K562 (cell line): ENCODE data around the gene C4BPB. TPM values are rescaled to one million over a fixed set of nuclear protein-coding genes. Genes with fewer than 3 reads are reported as not detected.

Experiments used
- BRD9 ChIP-seq: fragments of 450-650 bp; IDR thresholded peaks from 2 replicates; pipeline ENCODE4 v1.6.1; 2018; ENCODE audit warnings: low read depth; ENCODE audit not compliant: partially characterized antibody
- CBX3 ChIP-seq, 2 experiments: IDR thresholded peaks; 1 replicate in 1 of 2; 2 replicates in 1 of 2; pipeline ENCODE4 v1.6.1; 2012; ENCODE audit warnings: inconsistent platforms in 2 of 2, low read length in 2 of 2, borderline replicate concordance in 1 of 2, control low read depth in 1 of 2
- CCAR2 ChIP-seq: fragments of 200-400 bp; formaldehyde crosslinking; IDR thresholded peaks from 2 replicates; pipeline ENCODE4 v1.6.1; 2017; ENCODE audit warnings: mild to moderate bottlenecking, low read depth, low read length
- HDAC2 ChIP-seq: fragments of 450-650 bp; IDR thresholded peaks from 2 replicates; pipeline ENCODE4 v1.6.1; 2016; ENCODE audit warnings: mild to moderate bottlenecking
- LARP7 ChIP-seq: fragments of 450-650 bp; IDR thresholded peaks from 2 replicates; pipeline ENCODE4 v1.6.1; 2016
- MCM5 ChIP-seq: fragments of 450-650 bp; IDR thresholded peaks from 2 replicates; pipeline ENCODE4 v1.6.1; 2016; ENCODE audit warnings: low read depth
- MECOM ChIP-seq: fragments of 250-450 bp; sonication (Bioruptor Pico); IDR thresholded peaks from 2 replicates; pipeline ENCODE4 v1.8.0; 2022; ENCODE audit warnings: inconsistent platforms
- SETDB1 ChIP-seq: IDR thresholded peaks from one replicate; pipeline ENCODE4 v1.6.1; 2012; ENCODE audit warnings: low read length, control low read depth, inconsistent platforms
- SMAD4 ChIP-seq: fragments of 250-450 bp; sonication (Bioruptor Pico); conservative IDR thresholded peaks from 2 replicates; pipeline ENCODE4 v1.8.0; 2021; ENCODE audit warnings: inconsistent platforms, mild to moderate bottlenecking, moderate library complexity
- TFAM ChIP-seq: fragments of 250-450 bp; sonication (Bioruptor Pico); conservative IDR thresholded peaks from 2 replicates; pipeline ENCODE4 v1.5.0; 2021; ENCODE audit warnings: mild to moderate bottlenecking, moderate library complexity
- TRIM24 ChIP-seq, 2 experiments: fragments of 450-650 bp; IDR thresholded peaks; 2 replicates each; pipeline ENCODE4 v1.6.1; 2016
- U2AF1 ChIP-seq: fragments of 200-400 bp; formaldehyde crosslinking; optimal IDR thresholded peaks from 2 replicates; pipeline ENCODE3; 2017; ENCODE audit warnings: mild to moderate bottlenecking, low read depth, low read length, moderate library complexity
- ZEB2 ChIP-seq: fragments of 450-650 bp; IDR thresholded peaks from 2 replicates; pipeline ENCODE4 v1.6.1; 2016
- ZKSCAN8 ChIP-seq: fragments of 200-800 bp; sonication (Bioruptor generic); IDR thresholded peaks from 2 replicates; pipeline ENCODE4 v1.6.1; 2016; ENCODE audit warnings: missing genetic modification characterization, missing compliant biosample characterization
- ZNF12 ChIP-seq: sonication (generic); formaldehyde crosslinking; IDR thresholded peaks from 2 replicates; pipeline ENCODE4 v1.4.0; 2020; ENCODE audit warnings: mild to moderate bottlenecking, missing genetic modification reagents
- polyA plus RNA-seq, 8 experiments: library from polyadenylated mRNA; depleted of rRNA in 4 of 8; stranded (reverse) in 5 of 8; unstranded in 3 of 8; fragments of >200 nt; fragmentation: Nextera tagmentation in 2 of 8; fragmentation: Illumina TruSeq in 1 of 8; extraction: Ambion mirVana in 2 of 8; extraction: Trizol in 1 of 8; gene quantifications; 2 replicates each; pipeline versions ENCODE4 v1.2.1 to v1.2.3, GENCODE V29; 2011 to 2014; ENCODE audit warnings: inconsistent platforms in 1 of 8, missing spikeins in 1 of 8
- total RNA-seq, 7 experiments: library from RNA; depleted of rRNA in 6 of 7; stranded (reverse); fragments of >200 nt in 6 of 7; fragmentation: Illumina TruSeq in 2 of 7; extraction: Trizol in 2 of 7; gene quantifications; 2 replicates each; pipeline versions ENCODE4 v1.2.1 to v1.2.3, GENCODE V29; 2011 to 2021; ENCODE audit warnings: low replicate concordance in 1 of 7
- TF ChIP-seq, protein P1 (sequence below): fragments of 450-650 bp; IDR thresholded peaks from 2 replicates; pipeline ENCODE4 v1.6.1; 2016; ENCODE audit warnings: low read depth, mild to moderate bottlenecking, moderate library complexity
- TF ChIP-seq, protein P2 (sequence below): fragments of 450-650 bp; IDR thresholded peaks from one replicate; pipeline ENCODE4 v1.6.1; 2018; ENCODE audit warnings: mild to moderate bottlenecking, moderate library complexity; ENCODE audit not compliant: partially characterized antibody
- TF ChIP-seq, protein P3 (sequence below): fragments of 450-650 bp; IDR thresholded peaks from 2 replicates; pipeline ENCODE4 v1.6.1; 2016; ENCODE audit warnings: borderline replicate concordance
- TF ChIP-seq, protein P4 (sequence below): fragments of 450-650 bp; formaldehyde crosslinking; IDR thresholded peaks from 2 replicates; pipeline ENCODE4 v1.4.0; 2020; ENCODE audit warnings: mild to moderate bottlenecking, moderate library complexity
- TF ChIP-seq, protein P5 (sequence below): fragments of 250-450 bp; sonication (Bioruptor Pico); IDR thresholded peaks from 2 replicates; pipeline ENCODE4 v1.4.0; 2020; ENCODE audit warnings: mild to moderate bottlenecking, moderate library complexity
- TF ChIP-seq, protein P6 (sequence below): fragments of 250-450 bp; sonication (Bioruptor Pico); IDR thresholded peaks from 2 replicates; pipeline ENCODE4 v1.8.0; 2021; ENCODE audit warnings: borderline replicate concordance, mild to moderate bottlenecking, moderate library complexity; ENCODE audit not compliant: poor library complexity, severe bottlenecking

The C4BPB gene
- total and polyA plus RNA-seq, 9 of the 15 experiments (the other 6 are each of a cell fraction or from before 2014, with no cell fraction given) = not detected

DNA sequence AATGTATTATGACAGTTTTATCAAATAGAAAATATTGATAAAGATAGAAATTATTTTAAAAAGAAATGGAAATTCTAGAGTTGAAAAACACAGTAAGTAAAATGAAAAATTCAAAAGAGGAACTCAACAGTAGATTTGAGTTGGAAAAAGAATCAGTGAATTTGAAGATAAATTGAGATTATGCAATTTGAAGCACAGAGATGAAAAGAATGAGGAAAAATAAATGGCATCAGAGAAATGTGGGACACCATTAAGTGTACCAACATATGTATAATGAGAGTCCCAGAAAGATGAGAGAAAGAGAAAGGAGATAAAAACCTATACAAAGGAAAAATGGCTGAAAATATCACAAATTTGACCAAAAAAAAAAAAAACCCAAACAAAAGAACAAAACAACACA lies 40.4 kb downstream of the C4BPB start (continued):
- TF ChIP-seq, protein P1, sequence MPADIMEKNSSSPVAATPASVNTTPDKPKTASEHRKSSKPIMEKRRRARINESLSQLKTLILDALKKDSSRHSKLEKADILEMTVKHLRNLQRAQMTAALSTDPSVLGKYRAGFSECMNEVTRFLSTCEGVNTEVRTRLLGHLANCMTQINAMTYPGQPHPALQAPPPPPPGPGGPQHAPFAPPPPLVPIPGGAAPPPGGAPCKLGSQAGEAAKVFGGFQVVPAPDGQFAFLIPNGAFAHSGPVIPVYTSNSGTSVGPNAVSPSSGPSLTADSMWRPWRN = no peak
- TF ChIP-seq ZKSCAN8 (CRISPR knock-in tag) (0 out of 2 replicates have a peak, but pooled peaks have one; percentile 32), CCAR2 (no peak), HDAC2 (no peak), SETDB1 (no peak), U2AF1 (no peak), ZEB2 (peak; percentile 78), TRIM24 (IDR thresholded peaks at IDR 0.05) (peak; percentile 54 to 83; a peak in 3 of 4 replicates), TFAM (no peak), BRD9 (peak; percentile 76), LARP7 (0 out of 2 replicates have a peak, but pooled peaks have one; percentile 50), MCM5 (no peak), CBX3 (IDR thresholded peaks at IDR 0.05; ENCODE audit: borderline replicate concordance in 1 of 2, low read length in 2 of 2) (peak in 1 of 2 experiments; percentile 89; a peak in 2 of 3 replicates), MECOM (0 out of 2 replicates have a peak, but pooled peaks have one; percentile 26), ZNF12 (CRISPR knock-in tag) (no peak), SMAD4 (CRISPR knock-in tag) (no peak)
- TF ChIP-seq, protein P2, sequence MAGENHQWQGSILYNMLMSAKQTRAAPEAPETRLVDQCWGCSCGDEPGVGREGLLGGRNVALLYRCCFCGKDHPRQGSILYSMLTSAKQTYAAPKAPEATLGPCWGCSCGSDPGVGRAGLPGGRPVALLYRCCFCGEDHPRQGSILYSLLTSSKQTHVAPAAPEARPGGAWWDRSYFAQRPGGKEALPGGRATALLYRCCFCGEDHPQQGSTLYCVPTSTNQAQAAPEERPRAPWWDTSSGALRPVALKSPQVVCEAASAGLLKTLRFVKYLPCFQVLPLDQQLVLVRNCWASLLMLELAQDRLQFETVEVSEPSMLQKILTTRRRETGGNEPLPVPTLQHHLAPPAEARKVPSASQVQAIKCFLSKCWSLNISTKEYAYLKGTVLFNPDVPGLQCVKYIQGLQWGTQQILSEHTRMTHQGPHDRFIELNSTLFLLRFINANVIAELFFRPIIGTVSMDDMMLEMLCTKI = no peak
- TF ChIP-seq, protein P3, sequence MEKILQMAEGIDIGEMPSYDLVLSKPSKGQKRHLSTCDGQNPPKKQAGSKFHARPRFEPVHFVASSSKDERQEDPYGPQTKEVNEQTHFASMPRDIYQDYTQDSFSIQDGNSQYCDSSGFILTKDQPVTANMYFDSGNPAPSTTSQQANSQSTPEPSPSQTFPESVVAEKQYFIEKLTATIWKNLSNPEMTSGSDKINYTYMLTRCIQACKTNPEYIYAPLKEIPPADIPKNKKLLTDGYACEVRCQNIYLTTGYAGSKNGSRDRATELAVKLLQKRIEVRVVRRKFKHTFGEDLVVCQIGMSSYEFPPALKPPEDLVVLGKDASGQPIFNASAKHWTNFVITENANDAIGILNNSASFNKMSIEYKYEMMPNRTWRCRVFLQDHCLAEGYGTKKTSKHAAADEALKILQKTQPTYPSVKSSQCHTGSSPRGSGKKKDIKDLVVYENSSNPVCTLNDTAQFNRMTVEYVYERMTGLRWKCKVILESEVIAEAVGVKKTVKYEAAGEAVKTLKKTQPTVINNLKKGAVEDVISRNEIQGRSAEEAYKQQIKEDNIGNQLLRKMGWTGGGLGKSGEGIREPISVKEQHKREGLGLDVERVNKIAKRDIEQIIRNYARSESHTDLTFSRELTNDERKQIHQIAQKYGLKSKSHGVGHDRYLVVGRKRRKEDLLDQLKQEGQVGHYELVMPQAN = no peak
- TF ChIP-seq, protein P4, sequence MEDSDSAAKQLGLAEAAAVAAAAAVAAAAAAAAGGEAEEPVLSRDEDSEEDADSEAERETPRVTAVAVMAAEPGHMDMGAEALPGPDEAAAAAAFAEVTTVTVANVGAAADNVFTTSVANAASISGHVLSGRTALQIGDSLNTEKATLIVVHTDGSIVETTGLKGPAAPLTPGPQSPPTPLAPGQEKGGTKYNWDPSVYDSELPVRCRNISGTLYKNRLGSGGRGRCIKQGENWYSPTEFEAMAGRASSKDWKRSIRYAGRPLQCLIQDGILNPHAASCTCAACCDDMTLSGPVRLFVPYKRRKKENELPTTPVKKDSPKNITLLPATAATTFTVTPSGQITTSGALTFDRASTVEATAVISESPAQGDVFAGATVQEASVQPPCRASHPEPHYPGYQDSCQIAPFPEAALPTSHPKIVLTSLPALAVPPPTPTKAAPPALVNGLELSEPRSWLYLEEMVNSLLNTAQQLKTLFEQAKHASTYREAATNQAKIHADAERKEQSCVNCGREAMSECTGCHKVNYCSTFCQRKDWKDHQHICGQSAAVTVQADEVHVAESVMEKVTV (CRISPR knock-in tag) = no peak
- TF ChIP-seq, protein P5, sequence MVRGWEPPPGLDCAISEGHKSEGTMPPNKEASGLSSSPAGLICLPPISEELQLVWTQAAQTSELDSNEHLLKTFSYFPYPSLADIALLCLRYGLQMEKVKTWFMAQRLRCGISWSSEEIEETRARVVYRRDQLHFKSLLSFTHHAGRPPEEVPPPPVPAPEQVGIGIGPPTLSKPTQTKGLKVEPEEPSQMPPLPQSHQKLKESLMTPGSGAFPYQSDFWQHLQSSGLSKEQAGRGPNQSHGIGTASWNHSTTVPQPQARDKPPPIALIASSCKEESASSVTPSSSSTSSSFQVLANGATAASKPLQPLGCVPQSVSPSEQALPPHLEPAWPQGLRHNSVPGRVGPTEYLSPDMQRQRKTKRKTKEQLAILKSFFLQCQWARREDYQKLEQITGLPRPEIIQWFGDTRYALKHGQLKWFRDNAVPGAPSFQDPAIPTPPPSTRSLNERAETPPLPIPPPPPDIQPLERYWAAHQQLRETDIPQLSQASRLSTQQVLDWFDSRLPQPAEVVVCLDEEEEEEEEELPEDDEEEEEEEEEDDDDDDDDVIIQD (CRISPR knock-in tag) = no peak
- TF ChIP-seq, protein P6, sequence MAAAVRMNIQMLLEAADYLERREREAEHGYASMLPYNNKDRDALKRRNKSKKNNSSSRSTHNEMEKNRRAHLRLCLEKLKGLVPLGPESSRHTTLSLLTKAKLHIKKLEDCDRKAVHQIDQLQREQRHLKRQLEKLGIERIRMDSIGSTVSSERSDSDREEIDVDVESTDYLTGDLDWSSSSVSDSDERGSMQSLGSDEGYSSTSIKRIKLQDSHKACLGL (CRISPR knock-in tag) = no peak
